Activated naive CD8-positive, alpha-beta T cell treated with anti-CD3 and anti-CD28 coated beads, Interleukin-2, amount 50 U/mL, for 24 hours (primary cell): ENCODE measurements around the gene PKDCC.
A peak's percentile ranks its signal among the peaks of the same experiment; 100 is the strongest.

ENCODE experiments used
- ATAC-seq: fragments of 150-1000 bp; cut with Tn5 transposase; one replicate; pipeline ENCODE4 v1.10.0; 2021
- DNase-seq: peaks from one replicate; pipeline ENCODE4 v3.0.0; 2021
- H3K27ac Mint-ChIP-seq: one replicate; pipeline ENCODE4 v1.8.0; 2021; ENCODE audit warnings: mild to moderate bottlenecking, mixed read lengths
- H3K27me3 Mint-ChIP-seq: one replicate; pipeline ENCODE4 v1.8.0; 2021; ENCODE audit warnings: mixed read lengths
- H3K36me3 Mint-ChIP-seq: one replicate; pipeline ENCODE4 v1.8.0; 2021; ENCODE audit warnings: low read depth, mixed read lengths
- H3K4me1 Mint-ChIP-seq: one replicate; pipeline ENCODE4 v1.8.0; 2021; ENCODE audit warnings: mixed read lengths
- H3K4me3 Mint-ChIP-seq: one replicate; pipeline ENCODE4 v1.8.0; 2021; ENCODE audit warnings: mild to moderate bottlenecking, moderate library complexity, mixed read lengths
- H3K9me3 Mint-ChIP-seq: one replicate; pipeline ENCODE4 v1.8.0; 2021; ENCODE audit warnings: mixed read lengths

The PKDCC gene

DNA sequence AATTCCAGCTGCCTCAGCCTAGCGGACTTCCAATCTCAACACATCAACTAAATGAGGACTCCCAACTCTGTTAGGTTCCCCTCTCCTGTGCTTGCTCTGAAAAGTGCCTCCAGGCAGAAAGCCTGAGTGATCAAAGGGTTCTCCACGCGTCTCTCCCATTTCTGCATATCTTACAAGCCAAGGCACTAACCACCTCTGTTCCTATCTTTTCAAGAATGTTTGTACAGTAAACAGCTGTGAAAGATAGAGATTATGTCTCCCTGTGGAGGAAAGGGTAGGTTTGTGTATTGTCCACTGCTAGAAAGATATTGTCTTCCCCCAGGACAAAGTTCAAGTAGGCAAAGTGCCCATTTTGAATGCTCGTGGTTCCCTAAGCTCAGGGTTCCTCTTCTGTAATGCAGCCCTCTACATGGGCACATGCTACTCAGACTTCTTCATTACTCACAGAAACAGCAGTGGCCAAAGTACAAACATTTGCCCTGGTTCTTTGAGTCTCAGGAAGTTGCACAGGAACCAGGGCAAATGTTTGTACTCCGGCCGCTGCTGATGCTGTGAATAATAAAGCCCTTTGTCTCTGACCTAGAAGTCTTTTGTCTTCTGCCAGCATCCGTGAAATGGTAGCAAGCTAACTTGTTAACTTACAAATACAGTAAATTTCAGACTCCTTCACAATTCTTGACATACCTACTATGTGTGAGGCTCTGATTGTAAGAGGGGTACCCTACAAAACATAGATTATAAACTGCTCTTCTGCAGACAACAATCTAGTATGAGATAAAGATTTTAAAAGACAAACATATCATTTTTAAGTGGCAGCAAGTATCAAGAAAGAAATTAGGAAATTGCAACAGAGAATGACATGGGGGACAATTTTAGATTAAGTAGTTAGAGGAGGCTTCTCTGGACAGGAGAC, 44.5 kb downstream of the PKDCC start:
- Mint-ChIP-seq H3K27ac (no peak overlapping the region), H3K9me3 (no peaks in the 10 kb centered on the region), H3K27me3 (no peaks in the 10 kb centered on the region), H3K36me3 (no peaks in the 10 kb centered on the region), H3K4me3 (no peak overlapping the region), H3K4me1 (peaks cover 2% of the 10 kb centered on the region)
- ATAC-seq: no peak
- no peak for DNase-seq

DNA sequence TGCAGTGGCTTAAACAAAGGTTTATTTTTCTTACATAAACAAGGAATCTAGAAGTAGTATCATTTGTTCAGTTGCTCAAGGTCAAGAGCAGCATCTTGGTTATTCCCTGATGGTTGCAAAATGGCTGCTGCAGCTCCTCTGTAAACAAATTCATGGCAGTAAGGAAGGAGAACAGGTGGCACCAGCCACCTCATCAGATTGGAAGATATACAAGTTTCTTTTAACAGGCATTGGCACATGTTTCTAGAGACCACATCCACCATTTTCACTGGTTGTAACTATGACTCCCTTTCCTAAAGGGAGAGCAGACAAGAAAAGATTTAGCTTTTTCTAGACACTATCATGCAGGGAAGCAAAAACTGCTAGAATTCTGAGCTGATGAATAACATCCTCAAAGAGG, 46.3 kb downstream of the PKDCC start:
- Mint-ChIP-seq H3K4me3 (no peak overlapping the region), H3K4me1 (peaks cover 15% of the 10 kb centered on the region), H3K9me3 (no peaks in the 10 kb centered on the region), H3K27ac (no peak overlapping the region), H3K36me3 (no peaks in the 10 kb centered on the region), H3K27me3 (no peaks in the 10 kb centered on the region)
- no peak for ATAC-seq
- no peak for DNase-seq

DNA sequence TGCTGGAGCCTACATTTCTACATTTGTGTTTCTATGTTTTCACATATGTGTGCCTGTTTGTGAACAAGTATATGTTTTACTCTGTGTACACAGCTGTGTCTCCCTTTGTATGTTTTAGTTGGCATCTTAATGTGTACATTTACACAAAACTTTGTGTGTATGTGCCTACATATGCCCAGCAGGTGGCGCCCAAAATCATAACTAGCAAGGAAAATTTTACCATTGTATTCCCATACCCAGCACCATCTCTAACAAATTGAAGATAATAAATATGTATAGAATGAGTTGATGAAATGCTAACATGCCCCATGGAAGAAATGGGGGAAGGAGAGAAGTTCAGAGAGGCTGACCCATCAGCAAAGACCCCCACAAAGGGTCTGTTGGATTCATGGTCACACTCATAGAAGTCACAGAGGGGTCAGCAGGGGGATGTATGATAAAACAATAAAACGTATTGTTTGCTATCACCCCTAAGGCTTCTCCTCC, 48.1 kb downstream of the PKDCC start:
- ATAC-seq (peak; percentile 50), DNase-seq (peak; percentile 74)
- Mint-ChIP-seq H3K27ac (no peak overlapping the region), H3K4me3 (no peak overlapping the region), H3K4me1 (peaks cover 29% of the 10 kb centered on the region), H3K36me3 (peaks cover 7% of the 10 kb centered on the region), H3K9me3 (peaks cover 10% of the 10 kb centered on the region), H3K27me3 (no peaks in the 10 kb centered on the region)

DNA sequence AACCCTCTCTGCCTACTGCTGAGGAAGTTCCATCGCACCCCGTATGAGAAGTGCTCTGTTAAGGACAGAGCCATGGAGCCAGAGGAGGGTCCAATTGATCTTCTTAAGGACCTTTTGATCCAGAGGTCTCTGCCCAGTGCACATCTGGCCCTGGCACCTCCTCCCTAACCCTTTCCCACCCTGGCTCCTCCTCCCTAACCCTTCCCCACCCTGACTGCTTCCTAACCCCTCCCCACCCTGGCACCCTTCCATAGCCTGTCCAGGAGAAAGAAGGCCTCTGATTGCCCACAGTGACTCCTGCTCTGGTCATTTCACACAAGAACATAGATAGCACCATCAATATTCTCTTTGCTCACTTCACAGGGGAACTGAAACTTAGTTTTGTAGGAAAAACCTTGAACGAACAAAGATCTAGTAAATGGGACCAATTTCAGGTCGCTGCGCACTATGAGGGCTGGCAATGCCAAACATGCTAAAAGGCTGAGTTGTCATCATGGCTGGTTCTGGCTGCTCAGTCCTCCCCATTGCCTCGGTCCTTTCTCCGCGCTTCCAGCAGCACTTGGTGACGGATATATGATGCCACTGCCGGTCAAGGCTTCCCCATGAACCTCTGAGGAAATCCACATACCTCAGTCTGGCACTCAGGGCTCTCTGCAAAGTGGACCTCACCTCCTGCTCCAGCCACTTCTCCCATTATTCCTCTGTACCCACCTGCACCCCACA, 49.2 kb downstream of the PKDCC start:
- peaks cover 10% of the 10 kb centered on the region for H3K9me3 Mint-ChIP-seq
- H3K4me1 Mint-ChIP-seq: peaks cover 35% of the 10 kb centered on the region
- no peak for ATAC-seq
- H3K27me3 Mint-ChIP-seq: no peaks in the 10 kb centered on the region
- no peak overlapping the region for H3K4me3 Mint-ChIP-seq
- H3K36me3 Mint-ChIP-seq: peaks cover 9% of the 10 kb centered on the region
- H3K27ac Mint-ChIP-seq: no peak overlapping the region
- DNase-seq: no peak

DNA sequence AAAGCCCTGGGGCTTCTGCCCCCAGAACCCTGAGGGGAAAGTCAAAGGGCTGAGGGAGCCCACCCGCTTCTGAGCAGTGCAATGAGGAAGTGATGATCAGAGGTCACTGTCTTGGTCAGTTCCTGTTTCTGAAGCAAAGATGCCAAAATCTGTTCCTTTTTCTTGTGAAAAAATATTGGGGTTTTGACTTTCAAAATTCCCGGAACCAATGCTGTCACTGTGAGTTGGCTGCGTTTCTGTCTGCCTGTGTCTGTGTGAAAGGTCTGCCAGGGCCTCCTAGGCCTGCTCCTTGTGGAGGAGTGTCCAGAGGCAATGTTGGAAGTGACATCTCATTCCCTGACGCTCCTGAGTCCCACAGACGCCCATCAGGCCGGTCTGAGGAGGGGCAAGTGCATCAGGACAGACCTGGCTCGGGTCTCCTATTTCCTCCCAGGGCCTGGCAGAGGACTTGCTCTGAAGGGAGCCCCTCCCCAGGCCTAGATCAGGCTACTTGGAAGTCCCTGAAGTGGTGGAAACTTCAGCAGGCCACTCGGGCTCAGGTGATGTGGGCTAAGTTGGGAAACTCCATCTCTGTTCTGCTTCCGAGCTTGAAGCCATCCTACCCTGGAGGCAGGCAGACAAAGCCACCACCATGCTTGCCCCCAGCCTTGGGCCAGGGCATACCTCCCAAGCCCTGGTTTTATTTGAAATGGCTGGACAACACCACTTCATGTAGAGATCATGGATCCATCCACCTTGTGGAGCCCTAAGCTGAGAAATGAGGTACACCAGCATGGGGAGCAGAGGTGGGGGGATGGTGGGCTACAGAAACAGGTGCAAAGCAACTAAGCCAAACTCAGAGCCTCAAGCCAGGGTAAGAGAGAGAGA, 51.0 kb downstream of the PKDCC start:
- H3K36me3 Mint-ChIP-seq: peaks cover 9% of the 10 kb centered on the region
- peaks cover 10% of the 10 kb centered on the region for H3K9me3 Mint-ChIP-seq
- H3K27me3 Mint-ChIP-seq: no peaks in the 10 kb centered on the region
- ATAC-seq (no peak), DNase-seq (no peak)
- H3K4me1 Mint-ChIP-seq: peaks cover 47% of the 10 kb centered on the region
- no peak overlapping the region for H3K27ac Mint-ChIP-seq
- H3K4me3 Mint-ChIP-seq: no peak overlapping the region

DNA sequence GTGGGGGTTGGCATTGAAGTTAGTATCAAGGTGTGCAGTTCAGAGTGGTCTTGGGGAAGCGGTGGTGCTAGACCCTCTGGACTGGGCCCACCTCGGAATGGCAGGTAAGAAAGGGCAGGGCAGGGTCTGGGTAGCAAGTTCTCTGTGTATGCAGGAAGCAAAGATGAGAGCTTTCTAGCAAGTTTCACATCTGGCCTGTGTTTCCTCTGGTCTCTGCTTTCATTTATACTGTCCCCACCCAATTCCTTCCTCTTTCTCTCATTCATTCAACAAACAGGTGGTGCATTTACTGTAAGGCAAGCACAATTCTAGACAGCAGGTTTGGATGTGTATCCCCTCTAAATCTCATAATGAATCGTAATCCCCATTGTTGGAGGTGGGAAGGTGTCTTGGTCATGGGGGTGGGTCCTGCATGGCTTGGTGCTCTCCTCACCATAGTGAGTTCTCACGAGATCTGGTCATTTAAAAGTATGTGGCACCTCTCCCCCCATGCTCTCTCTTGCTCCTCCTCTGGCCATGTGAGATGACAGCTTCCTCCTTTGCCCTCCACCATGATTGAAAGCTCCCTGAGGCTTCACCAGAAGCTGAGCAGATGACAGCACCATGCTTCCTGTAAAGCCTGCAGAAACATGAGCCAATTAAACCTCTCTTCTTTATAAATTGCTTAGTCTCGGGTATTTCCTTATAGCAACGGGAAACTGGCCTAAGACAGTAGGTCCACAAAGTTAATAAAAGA, 51.8 kb downstream of the PKDCC start:
- H3K4me3 Mint-ChIP-seq: no peak overlapping the region

DNA sequence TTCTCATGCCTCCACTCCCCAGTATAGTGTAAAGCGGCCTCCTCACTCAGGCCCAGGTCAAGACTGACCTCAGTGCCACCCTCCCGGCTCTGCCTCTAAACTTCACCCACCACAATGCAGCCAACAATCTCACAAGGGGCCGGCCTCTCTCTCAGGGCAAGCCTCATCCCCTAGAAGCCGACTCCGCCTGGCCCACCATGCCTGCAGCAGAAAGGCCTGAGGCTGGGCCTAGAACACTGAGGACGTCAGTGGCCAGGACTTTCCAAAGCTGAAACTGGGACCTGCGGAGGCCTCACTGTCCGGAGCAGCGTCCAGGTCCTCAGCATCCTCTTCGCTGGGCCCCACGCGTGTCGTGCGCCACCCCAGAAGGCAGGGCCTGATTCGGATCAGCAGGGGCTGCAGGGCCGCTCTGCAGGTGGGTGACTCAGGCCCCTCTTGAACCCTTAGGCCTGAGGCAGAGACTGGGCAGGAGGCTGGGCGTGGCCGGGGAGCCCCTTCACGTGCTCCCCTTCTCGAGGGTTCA, 52.9 kb downstream of the PKDCC start:
- Mint-ChIP-seq H3K4me3 (no peak overlapping the region), H3K4me1 (peaks cover 47% of the 10 kb centered on the region), H3K36me3 (peaks cover 9% of the 10 kb centered on the region), H3K9me3 (peaks cover 10% of the 10 kb centered on the region), H3K27me3 (no peaks in the 10 kb centered on the region), H3K27ac (no peak overlapping the region)
- ATAC-seq (no peak), DNase-seq (no peak)

More for the DNA sequence above, 51.8 kb downstream of the PKDCC start:
- H3K4me1 Mint-ChIP-seq: peaks cover 47% of the 10 kb centered on the region
- peaks cover 10% of the 10 kb centered on the region for H3K9me3 Mint-ChIP-seq
- H3K27me3 Mint-ChIP-seq: no peaks in the 10 kb centered on the region
- ATAC-seq (no peak), DNase-seq (no peak)
- peaks cover 9% of the 10 kb centered on the region for H3K36me3 Mint-ChIP-seq
- H3K27ac Mint-ChIP-seq: peak overlapping the region; percentile 0

DNA sequence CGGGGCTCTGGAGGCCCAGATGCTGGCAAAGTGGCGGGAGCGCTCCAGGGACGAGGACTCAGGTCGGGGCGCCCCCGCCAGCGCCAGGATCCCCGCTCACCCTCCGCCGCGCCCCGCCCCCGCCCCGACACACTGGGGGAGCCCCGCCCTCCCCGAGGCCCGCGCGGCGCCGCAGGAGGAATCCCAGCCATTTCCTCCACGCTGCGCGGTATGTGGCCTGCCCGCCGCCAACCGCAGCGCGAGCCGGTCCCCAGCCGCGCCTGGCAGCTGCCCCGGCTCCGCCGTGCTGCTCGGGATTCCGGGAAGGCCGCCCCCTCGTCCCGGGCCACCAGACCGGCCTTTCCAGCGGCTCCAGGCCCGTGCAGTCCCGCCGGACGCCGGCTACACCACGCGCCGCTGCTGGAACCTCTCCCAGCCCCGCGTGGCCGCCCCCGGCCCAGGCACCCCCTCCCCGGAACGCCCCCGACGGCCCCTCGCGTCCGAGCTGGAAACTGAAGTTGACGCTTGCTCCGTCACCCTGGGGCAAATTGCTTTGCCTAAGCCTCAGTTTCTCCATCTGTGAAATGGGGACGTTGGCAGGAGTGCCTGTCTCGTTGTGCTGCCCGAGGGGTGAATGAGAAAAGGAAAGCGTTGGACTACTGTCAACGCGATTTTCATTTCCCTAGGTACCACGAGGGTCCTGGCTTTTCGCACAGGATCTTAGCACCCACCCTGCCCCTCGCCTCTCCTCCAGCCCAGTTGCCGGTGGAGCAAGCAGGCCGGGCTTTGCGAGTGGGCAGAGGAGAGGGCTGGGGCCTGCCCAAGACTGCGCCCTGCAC, 53.6 kb downstream of the PKDCC start:
- no peak for ATAC-seq
- H3K27ac Mint-ChIP-seq: peak overlapping the region; percentile 96
- H3K27me3 Mint-ChIP-seq: no peaks in the 10 kb centered on the region

DNA sequence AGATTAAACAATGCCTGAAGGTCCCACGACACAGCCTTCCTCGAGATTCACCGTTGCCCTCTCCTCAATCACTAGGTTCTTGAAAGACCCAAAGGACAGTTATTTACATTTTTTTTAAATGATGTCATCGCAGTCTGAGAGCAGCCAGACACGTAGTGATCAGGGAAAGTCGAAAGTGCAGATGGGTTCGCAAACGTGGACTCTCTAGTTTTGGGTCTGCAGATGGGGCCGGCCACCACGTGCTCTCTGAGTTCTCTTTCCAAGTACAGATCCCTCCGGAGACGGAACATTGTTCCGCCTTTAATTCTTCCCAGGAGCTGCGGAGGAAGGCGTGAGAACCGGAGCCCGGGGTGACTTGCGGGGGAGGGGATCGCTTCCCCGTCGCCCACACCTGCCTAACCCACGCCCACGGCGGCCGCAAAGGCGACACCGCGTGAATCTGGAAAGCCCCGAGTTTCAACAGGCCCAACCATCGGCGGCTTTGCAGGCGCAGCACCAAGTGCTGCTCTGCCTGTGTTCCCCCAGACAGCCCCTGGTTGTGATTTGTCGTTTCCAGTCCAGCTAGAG, 54.3 kb downstream of the PKDCC start:
- Mint-ChIP-seq H3K27me3 (no peaks in the 10 kb centered on the region), H3K27ac (peak overlapping the region; percentile 96), H3K9me3 (peaks cover 10% of the 10 kb centered on the region), H3K4me1 (peaks cover 45% of the 10 kb centered on the region), H3K4me3 (peak overlapping the region; percentile 79), H3K36me3 (peaks cover 9% of the 10 kb centered on the region)
- DNase-seq (peak; percentile 85), ATAC-seq (peak; percentile 66)

More for the DNA sequence above, 53.6 kb downstream of the PKDCC start:
- Mint-ChIP-seq H3K36me3 (peaks cover 9% of the 10 kb centered on the region), H3K9me3 (peaks cover 10% of the 10 kb centered on the region), H3K4me3 (peak overlapping the region; percentile 79), H3K4me1 (peaks cover 45% of the 10 kb centered on the region)
- peak; percentile 60 for DNase-seq

DNA sequence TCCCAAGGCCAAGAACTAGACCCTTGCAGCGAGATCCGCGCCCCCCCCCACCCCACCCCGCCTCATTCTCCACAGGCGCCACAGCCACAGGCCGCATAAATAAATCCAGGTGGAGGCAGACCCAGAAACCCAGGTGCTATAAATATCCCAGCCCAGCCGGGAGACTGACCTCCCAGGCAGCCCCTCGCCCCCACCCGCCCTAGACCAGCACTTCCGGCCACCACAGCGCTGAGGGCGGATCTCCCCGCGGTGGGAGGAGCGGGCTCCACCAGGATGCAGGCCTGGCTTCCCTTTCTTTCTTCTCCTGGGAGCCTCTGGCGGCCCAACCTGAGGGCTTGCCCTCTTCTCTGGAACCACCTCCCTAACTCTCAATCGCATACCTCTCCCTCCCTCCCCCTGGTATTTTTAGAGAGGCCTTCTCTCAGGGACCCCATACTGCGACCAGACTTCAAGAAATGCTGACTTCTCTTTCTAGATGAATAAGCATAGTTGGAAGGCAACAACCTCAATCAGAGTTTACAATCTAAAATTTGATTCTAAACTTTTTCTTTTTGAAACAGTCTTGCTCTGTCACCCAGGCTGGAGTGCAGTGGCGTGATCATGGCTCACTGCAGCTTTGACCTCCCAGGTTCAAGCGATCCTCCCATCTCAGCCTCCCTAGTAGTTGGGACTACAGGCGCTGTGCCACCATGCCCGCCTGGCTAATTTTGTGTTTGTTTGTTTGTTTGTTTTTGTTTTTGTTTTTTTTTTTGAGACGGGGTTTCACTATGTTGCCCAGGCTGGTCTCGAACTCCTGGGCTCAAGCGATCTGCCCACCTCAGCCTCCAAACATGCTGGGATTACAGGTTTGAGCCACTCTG, 55.0 kb downstream of the PKDCC start:
- Mint-ChIP-seq H3K36me3 (peaks cover 9% of the 10 kb centered on the region), H3K27me3 (no peaks in the 10 kb centered on the region), H3K4me1 (peaks cover 41% of the 10 kb centered on the region), H3K27ac (peak overlapping the region; percentile 96), H3K4me3 (peak overlapping the region; percentile 79), H3K9me3 (peaks cover 10% of the 10 kb centered on the region)
- peak; percentile 48 for DNase-seq
- no peak for ATAC-seq

DNA sequence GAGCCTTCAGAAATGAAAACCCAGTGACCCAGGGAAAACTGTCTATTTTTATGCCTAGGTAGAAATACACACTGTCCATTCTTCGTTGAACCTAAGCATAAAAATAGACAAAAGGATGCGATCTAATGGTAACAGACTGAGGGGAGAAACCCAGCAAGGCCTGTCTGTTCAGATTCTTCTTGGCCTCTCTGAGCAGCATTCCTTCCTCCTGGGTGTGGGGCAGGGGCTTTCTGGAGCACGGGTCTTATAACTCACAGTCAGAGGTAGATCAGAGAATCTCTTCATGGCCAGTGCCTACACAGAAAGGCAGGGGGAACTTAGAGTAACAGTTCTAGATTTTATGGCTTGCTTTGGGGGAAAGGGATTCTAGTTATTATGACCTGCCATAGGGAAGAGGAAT, 56.0 kb downstream of the PKDCC start:
- DNase-seq (no peak), ATAC-seq (no peak)
- H3K36me3 Mint-ChIP-seq: peaks cover 9% of the 10 kb centered on the region
- peaks cover 10% of the 10 kb centered on the region for H3K9me3 Mint-ChIP-seq
- H3K27ac Mint-ChIP-seq: no peak overlapping the region
- peak overlapping the region; percentile 5 for H3K4me3 Mint-ChIP-seq
- peaks cover 34% of the 10 kb centered on the region for H3K4me1 Mint-ChIP-seq
- H3K27me3 Mint-ChIP-seq: no peaks in the 10 kb centered on the region

DNA sequence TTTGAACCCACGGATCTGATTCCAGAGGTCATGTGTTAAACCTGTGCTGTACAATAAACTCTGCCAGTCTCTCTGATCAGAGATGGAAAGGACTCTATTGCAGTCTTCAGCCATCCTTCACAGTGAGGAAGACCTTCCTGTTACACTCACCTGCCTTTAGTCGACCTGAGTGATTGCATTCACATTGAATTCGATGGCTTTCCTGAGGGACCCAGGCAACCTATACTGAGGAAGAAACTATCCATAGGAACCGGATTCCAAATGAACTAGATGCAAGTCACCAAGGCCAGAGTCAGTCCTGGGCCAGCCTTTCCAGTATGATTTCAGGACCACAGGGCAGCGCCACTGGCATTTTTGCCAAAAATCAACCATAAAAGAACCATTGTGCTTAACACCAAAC, 56.8 kb downstream of the PKDCC start:
- no peaks in the 10 kb centered on the region for H3K27me3 Mint-ChIP-seq
- no peak overlapping the region for H3K4me3 Mint-ChIP-seq
- peaks cover 10% of the 10 kb centered on the region for H3K9me3 Mint-ChIP-seq
- H3K36me3 Mint-ChIP-seq: peaks cover 9% of the 10 kb centered on the region
- H3K4me1 Mint-ChIP-seq: peaks cover 27% of the 10 kb centered on the region
- ATAC-seq (no peak), DNase-seq (no peak)
- H3K27ac Mint-ChIP-seq: no peak overlapping the region
